GM21737 (cell line): ENCODE measurements around the gene ZNF710.
A peak's percentile ranks its signal among the peaks of the same experiment; 100 is the strongest.

ENCODE experiments used
- ATAC-seq: cut with Tn5 transposase; IDR thresholded peaks from one replicate; pipeline ENCODE4 v1.9.1; 2021; ENCODE audit warnings: mild to moderate bottlenecking, moderate library complexity; ENCODE audit not compliant: unreplicated experiment

The ZNF710 gene

GRCh38 chr15:90076716-90077115 is 75.6 kb downstream of the ZNF710 start:
- ATAC-seq, result no peak

GRCh38 chr15:90078965-90079364 is 77.8 kb downstream of the ZNF710 start:
- no peak for ATAC-seq

DNA sequence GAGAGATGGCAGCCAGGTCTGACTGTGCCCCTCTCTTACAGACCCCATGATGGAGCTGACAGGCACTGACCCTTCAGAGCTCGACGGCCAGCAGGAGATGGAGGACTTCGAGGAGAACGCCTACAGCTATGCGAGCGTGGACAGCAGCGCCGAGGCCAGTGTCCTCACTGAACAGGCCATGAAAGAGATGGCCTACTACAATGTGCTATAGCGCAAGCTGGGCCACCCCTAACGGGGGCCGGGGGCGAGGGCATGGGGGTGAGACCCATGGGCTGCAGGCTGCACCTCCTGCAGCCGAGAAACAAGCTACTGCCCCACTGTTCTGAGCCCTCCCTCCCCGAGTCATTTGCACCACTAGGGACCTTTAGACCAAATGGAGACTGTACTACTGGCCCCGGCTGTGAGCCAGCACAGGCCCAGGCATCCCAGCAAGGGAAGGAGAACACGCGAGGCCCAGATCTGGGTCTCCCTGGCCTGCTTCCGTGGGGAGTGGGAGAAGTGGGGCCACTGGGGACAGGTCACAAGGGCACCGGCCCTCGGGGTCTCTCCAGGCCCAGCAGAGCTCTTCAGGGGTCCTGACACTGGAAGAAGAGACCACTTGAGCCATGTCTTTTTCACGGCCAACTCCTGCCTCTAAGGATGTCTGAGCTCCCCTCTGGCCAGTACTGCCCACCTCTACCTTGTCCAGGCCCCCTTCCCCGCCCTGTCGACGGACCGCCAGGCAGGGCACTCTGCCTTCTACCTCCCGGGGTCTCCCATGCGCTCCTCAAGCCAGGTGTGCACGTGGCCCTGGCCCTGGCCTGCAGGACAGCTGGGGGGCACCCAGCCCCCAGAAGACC is 78.7 kb downstream of the ZNF710 start:
- ATAC-seq, result no peak

GRCh38 chr15:90080458-90080755 is 79.3 kb downstream of the ZNF710 start:
- ATAC-seq, result no peak

DNA sequence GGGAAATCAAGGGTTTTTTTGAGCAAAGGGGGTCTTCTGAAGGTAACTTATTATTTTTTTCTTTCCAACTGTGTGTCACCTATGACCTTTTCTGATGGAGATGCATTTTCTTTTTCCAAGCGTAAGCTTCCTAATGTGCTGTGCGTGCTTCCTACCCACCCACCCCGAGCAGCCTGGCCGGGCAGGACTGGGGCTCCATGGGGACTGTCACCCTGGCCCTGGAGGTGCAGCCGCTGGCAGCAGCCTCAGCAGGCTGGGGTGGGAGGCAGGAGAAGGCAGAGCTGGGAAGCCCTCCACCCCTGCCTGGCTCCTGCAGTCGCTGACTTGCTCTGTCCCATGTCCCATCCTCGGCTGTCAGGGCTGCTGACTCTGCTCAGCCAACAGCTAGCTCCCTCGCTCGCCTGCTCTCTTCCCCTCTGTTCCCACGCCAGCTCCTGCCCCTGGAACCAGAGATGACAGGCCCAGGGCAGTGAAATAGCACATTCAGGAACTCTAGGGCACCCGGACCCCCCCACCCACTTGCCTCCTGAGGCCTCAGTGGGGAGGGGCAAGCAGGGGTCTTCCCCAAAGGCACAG is 79.8 kb downstream of the ZNF710 start:
- no peak for ATAC-seq

DNA sequence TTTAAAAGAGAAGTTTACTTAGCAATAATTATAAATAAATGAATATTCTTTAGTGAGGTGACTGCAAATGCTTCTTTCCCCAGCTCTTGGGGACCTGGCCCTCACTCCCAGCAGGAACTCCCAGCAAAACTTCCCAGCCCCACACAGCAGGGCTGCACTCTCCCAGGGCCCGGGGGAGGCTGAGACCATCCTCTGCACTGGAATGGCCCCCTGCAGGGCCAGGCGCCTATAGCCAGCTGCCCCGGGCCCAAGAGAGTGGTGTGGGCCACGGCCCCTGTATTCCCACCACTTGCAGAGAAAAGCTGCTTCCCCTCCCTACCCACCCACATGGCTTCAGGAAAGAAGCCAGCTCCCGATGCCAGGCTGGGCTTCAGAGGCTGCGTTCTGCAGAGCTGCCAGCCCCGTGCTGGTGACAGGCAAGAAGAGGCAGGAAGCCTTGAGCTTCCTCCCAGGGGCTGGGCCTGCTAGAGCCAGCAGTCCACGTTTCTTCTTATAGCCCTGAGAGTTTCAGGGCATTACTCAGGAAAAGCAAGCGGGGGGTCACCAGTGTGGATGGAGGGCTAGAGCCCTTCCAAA is 81.1 kb downstream of the ZNF710 start:
- ATAC-seq, result no peak

GRCh38 chr15:90083419-90083818 is 82.3 kb downstream of the ZNF710 start:
- no peak for ATAC-seq

DNA sequence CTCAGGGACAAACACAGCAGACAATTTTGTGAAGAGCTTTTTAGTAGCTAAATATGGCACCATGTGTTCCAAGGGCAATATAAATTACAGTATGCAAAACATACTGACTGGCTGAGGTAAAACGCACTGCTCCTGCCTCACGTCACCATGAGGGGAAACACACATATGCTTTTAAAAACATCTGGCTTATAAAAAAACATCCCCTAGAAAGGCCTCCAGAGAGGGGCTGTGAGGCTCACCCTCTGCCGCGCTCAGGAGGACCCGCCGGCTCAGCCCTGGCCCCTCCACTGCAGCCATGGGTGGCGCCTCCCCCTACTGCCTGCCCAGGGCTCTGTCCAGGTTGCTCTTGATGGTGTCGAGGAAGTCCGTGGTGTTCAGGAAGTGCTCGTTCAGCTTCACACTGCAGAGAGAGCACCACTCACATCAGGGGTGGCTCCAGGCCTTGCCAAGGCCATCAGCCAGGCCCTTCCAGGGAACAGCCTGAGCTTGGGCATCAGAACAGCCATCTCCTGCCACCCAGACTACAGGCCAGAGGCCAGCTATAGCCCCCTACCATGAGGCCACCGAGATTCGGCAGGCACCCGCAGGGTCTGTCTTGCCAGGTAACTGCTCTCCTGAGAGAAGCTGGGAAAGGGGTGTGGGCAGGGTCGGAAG is 83.0 kb downstream of the ZNF710 start:
- ATAC-seq, result no peak

GRCh38 chr15:90084876-90085423 is 83.8 kb downstream of the ZNF710 start:
- no peak for ATAC-seq

GRCh38 chr15:90085565-90085964 is 84.4 kb downstream of the ZNF710 start:
- no peak for ATAC-seq

GRCh38 chr15:90086868-90087268 is 85.7 kb downstream of the ZNF710 start:
- ATAC-seq, result no peak

- ATAC-seq, result no peak
Measured at GRCh38 chr15:90087454-90088154, 86.5 kb downstream of the ZNF710 start.

GRCh38 chr15:90090226-90090848 is 89.2 kb downstream of the ZNF710 start:
- no peak for ATAC-seq

DNA sequence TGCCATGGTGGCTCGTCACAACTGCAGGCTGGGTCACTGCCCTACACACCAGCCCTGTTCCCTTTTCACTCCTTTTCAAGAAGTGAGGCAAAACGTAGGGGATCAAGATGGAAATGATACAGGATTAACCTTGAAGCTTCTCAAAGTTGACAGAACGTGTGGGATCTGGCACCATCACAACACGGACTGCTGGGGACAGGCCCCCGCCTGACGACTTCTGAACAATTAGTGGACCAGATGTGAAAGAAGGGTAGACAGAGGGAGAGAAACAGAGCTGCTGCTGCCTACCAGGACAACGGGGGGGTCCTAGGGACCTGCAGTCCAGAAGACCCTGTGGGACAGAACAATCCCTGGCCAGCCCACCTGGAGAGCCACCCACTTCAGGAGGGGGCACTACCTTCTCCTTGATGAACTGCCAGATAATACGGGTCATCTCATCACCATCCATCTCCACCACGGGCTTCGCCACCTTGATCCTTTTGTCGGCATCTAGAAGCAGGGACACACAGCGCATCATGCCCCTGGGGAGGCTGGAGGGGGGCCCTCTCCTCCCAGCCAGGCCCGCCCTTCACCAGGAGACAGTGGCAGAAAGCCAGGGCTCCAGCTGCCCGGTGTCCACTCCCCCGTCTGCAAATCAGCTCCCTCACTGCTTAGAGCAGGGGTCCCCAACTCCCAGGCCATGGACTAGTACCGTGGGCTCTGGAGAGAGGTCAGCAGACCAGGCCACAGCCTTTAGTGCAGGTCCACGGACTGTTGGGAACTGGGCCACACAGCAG is 90.2 kb downstream of the ZNF710 start:
- ATAC-seq, result no peak

DNA sequence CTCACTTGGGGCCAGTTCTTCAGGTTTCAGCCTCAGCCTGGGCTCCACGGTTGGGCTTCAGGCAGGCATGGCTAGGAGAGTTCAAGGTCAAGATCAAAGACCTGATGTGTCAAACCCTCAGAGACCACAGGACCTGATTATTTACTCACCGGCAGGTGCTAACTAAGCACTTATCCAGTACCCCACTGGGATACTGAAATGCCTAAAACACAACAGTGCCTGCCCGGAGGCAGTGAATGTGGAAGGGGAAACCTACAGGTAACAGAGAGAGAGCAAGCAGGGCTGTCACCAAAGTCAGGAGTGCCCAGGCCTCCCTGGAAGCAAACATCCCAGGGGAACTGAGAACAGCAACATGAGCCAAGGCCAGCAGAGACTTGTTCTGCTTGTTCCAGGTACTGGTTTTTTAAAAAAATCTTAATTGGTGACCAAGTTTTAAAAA is 94.4 kb downstream of the ZNF710 start:
- ATAC-seq, result no peak

GRCh38 chr15:90097475-90097874 is 96.4 kb downstream of the ZNF710 start:
- ATAC-seq, result peak; percentile 56

DNA sequence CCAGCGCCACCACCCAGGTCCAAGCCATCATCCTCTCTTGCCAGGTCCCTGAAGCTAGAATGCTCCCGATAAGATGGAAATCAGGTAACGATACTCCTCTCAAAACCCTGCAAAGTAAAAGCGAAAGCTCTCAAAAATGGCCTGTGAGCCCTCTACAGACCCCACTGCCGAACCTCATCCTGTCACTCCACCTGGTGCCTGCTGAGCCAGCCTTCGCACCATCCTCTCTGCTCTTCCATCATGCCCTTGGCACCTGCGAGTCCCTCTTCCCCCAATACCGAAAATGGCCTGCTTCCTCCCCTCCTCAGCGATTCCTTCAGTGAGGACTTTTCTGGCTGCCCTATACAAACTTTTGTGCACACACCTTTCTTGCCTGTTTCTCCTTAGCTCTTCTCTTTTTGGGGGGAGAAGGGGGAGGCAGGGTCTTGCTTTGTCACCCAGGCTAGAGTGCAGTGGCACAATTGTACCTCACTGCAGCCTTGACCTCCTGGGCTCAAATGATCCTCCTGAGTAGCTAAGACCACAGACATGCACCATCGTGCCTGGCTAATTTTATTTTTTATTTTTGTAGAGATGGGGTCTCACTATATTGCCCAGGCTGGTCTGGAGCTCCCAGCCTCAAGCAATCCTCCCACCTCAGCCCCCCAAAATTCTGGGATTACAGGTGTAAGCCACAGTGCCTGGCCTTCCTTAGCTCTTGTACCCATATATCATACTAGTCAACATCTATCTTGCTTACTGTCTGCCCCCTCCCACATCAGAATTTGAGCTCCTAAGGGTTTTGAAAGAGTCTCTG is 98.1 kb downstream of the ZNF710 start:
- no peak for ATAC-seq

- ATAC-seq, result no peak
Measured at GRCh38 chr15:90099868-90100831, 99.0 kb downstream of the ZNF710 start.
